ENCODE results near the gene BTBD3. TPM values are rescaled to one million over a fixed set of nuclear protein-coding genes. Genes with fewer than 3 reads are reported as not detected.

BTBD3 gene
- total and polyA plus RNA-seq, 3 donors from 2014 or later, result 34.4 to 92.2 (median 83.6) TPM

DNA sequence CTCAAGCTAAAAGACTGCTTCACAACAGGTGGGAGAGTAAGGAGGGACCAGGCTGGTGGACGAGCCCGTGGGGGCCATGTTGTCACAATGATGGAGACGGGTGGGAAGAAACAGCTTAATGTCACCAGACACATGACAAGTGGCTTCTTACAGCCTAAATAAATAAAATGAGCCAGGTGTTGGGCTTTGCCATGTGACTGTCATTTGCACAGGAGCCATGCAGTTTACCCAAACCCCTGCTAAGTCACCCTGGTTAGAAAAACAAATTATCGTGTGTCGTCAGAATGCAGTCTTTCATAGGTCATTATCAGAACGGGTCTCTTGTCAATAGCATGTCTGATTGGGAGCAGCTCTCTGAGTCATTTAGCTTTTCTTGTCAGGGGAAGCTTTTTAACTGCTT lies 18.5 kb downstream of the BTBD3 start:
- TF ChIP-seq, protein P1, sequence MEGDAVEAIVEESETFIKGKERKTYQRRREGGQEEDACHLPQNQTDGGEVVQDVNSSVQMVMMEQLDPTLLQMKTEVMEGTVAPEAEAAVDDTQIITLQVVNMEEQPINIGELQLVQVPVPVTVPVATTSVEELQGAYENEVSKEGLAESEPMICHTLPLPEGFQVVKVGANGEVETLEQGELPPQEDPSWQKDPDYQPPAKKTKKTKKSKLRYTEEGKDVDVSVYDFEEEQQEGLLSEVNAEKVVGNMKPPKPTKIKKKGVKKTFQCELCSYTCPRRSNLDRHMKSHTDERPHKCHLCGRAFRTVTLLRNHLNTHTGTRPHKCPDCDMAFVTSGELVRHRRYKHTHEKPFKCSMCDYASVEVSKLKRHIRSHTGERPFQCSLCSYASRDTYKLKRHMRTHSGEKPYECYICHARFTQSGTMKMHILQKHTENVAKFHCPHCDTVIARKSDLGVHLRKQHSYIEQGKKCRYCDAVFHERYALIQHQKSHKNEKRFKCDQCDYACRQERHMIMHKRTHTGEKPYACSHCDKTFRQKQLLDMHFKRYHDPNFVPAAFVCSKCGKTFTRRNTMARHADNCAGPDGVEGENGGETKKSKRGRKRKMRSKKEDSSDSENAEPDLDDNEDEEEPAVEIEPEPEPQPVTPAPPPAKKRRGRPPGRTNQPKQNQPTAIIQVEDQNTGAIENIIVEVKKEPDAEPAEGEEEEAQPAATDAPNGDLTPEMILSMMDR (IDR thresholded peaks at IDR 0.05), result no peak
- TF ChIP-seq POLR2A (IDR thresholded peaks at IDR 0.05), result no peak
- intact Hi-C loops (cut with DNase I; ENCODE audit: low total_unique reads), result no loop called here

DNA sequence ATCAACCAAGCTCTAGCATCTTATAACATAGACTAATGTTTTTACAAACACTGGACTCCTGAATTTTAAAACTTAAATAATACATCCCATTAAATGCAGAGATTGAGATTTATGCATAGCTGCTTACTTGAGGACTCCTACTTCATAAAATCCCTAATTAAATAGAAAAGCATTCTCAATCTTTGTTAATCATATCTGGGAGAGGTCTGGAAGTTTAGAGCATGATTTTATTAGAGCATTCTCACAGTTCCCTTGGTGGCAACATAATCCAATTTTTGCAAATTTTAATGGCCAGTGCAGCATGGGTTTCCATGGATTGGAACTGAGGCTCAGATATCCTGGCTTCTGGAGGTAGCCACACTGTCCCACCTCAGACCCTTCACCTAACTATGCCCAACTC lies 19.5 kb downstream of the BTBD3 start:
- Histone ChIP-seq H3K36me3 (ENCODE audit: low read depth, missing control alignments) (no peaks in the 10 kb centered on the region), H3K4me1 (no peaks in the 10 kb centered on the region), H3K9me3 (no peaks in the 10 kb centered on the region), H3K27me3 (no peaks in the 10 kb centered on the region), H3K27ac (no peak overlapping the region), H3K4me3 (no peak overlapping the region)
- TF ChIP-seq, protein P1 (IDR thresholded peaks at IDR 0.05), result no peak
- no peak for TF ChIP-seq POLR2A (IDR thresholded peaks at IDR 0.05)
- intact Hi-C loops (cut with DNase I; ENCODE audit: low total_unique reads), result no loop called here
- no peak for DNase-seq

More for the DNA sequence above, 18.5 kb downstream of the BTBD3 start:
- H3K27me3 ChIP-seq, result no peaks in the 10 kb centered on the region
- no peaks in the 10 kb centered on the region for H3K36me3 ChIP-seq (ENCODE audit: low read depth, missing control alignments)
- no peak for DNase-seq
- no peak overlapping the region for H3K27ac ChIP-seq
- WGBS, 2 donors, result 82 to 88% methylated on average over 6 of the region's 6 CpGs
- H3K4me3 ChIP-seq, result no peak overlapping the region
- H3K9me3 ChIP-seq, result no peaks in the 10 kb centered on the region
- H3K4me1 ChIP-seq, result no peaks in the 10 kb centered on the region

DNA sequence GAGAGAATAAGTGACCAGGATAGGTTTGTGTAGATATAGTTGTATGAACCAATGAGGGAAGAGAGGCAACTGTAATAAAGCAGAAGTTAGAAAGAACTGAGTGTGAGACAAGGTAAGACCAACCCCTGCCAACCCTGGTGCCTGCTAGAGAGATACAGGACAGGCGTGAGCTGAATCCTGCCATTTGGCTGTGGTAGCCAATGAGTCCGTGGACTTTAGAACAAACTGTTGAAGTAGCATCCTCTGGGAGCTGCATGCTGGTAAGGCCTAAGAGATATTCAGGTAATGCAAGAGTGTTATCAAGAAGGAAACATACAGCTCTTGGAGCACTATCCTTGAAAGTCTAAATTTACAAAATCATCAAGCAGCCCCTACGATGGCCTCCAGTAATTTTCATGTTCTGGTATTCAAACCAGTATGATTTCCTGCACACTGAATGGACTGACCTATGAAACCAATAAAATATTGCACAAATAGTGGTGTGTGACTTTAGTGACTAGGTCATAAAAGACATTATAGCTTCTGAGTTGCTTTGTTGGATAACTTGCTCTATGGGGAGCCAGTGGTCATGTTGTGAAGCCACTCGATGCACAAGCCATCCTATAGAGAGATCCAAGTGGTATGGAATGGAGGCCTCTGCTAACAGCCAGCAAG lies 24.0 kb downstream of the BTBD3 start:
- TF ChIP-seq, protein P1 (IDR thresholded peaks at IDR 0.05), result no peak
- no peak for TF ChIP-seq POLR2A (IDR thresholded peaks at IDR 0.05)
- Histone ChIP-seq H3K4me1 (no peaks in the 10 kb centered on the region), H3K9me3 (no peaks in the 10 kb centered on the region), H3K36me3 (ENCODE audit: low read depth, missing control alignments) (no peaks in the 10 kb centered on the region), H3K4me3 (no peak overlapping the region), H3K27ac (no peak overlapping the region), H3K27me3 (no peaks in the 10 kb centered on the region)
- DNase-seq, result no peak
- 94 to 98% methylated on average over 4 of the region's 4 CpGs for WGBS, 2 donors
- intact Hi-C loops (cut with DNase I; ENCODE audit: low total_unique reads), result no loop called here

DNA sequence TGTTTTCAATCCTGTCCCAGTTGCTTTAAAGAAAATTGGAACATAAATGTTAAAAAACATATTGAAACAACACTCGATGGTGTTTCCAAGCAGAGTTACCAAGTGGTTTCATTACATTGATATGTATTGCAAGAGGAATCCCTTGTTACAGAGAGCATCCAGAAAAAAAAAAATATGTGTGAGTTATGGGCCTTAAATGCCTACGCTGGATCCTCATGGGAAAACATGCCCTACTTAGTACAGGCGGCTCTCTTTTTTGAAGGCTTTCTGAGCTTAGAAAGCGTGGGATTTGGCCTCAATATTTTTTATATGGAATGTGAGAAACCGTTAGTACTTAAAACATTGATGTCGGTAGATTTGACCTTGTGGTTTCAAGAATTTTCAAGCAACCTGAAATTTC lies 26.1 kb downstream of the BTBD3 start:
- DNase-seq, result no peak
- Histone ChIP-seq H3K4me3 (no peak overlapping the region), H3K4me1 (no peaks in the 10 kb centered on the region), H3K27me3 (no peaks in the 10 kb centered on the region), H3K27ac (no peak overlapping the region), H3K36me3 (ENCODE audit: low read depth, missing control alignments) (no peaks in the 10 kb centered on the region), H3K9me3 (no peaks in the 10 kb centered on the region)
- TF ChIP-seq POLR2A (IDR thresholded peaks at IDR 0.05), result no peak
- TF ChIP-seq, protein P1 (IDR thresholded peaks at IDR 0.05), result no peak
- intact Hi-C loops (cut with DNase I; ENCODE audit: low total_unique reads), result no loop called here
- WGBS, 2 donors, result 86 to 94% methylated on average over 6 of the region's 6 CpGs

DNA sequence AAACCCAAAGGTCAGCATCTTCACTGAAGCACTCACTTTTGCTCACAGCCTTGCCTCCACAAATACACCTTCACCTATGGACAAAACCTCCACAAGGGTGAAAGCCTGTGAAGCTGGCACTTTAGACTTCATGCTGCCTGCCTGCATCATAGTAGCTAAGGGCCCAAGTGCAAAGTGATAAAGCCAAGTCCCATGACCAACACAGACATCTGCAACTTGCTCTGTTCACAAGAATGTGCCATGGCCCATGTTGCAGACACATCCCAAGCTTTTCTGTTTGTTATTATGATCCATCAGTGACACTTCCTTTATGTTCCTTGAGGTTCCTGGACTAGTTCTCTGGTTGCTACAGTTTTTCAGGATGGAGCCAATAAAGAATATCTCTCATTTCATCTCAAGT lies 31.1 kb downstream of the BTBD3 start:
- no peak for DNase-seq
- TF ChIP-seq POLR2A (IDR thresholded peaks at IDR 0.05), result no peak
- TF ChIP-seq, protein P1 (IDR thresholded peaks at IDR 0.05), result no peak
- intact Hi-C loops (cut with DNase I; ENCODE audit: low total_unique reads), result no loop called here
- Histone ChIP-seq H3K4me1 (no peaks in the 10 kb centered on the region), H3K9me3 (no peaks in the 10 kb centered on the region), H3K27ac (no peak overlapping the region), H3K27me3 (no peaks in the 10 kb centered on the region), H3K4me3 (no peak overlapping the region), H3K36me3 (ENCODE audit: low read depth, missing control alignments) (no peaks in the 10 kb centered on the region)

All from testis (tissue), 3 donors.